Stimulated activated memory B cell treated with anti-CD40 and anti-IgM and Interleukin-4, amounts not matched to agents 10 μg/mL and 1 μg/mL and 100 μg/mL, for 72 hours (primary cell): ENCODE results near the gene AP3S2.
"Not testable (repeated sequence)": the region's sequence is repeated elsewhere in the genome, so short reads cannot be mapped to it uniquely, and the experiment has no call there.

Experiments used
- ATAC-seq: fragments of 150-1000 bp; cut with Tn5 transposase; 2 replicates; pipeline ENCODE4 v1.10.0; 2021
- H3K27ac Mint-ChIP-seq: one replicate; pipeline ENCODE4 v1.8.0; 2022; ENCODE audit warnings: mild to moderate bottlenecking, mixed read lengths
- H3K27me3 Mint-ChIP-seq: one replicate; pipeline ENCODE4 v1.8.0; 2022; ENCODE audit warnings: mixed read lengths
- H3K36me3 Mint-ChIP-seq: one replicate; pipeline ENCODE4 v1.8.0; 2022; ENCODE audit warnings: mixed read lengths
- H3K4me1 Mint-ChIP-seq: one replicate; pipeline ENCODE4 v1.8.0; 2022; ENCODE audit warnings: mixed read lengths
- H3K4me3 Mint-ChIP-seq: one replicate; pipeline ENCODE4 v1.8.0; 2022; ENCODE audit warnings: mild to moderate bottlenecking, moderate library complexity, mixed read lengths
- H3K9me3 Mint-ChIP-seq: one replicate; pipeline ENCODE4 v1.8.0; 2022; ENCODE audit warnings: mixed read lengths

AP3S2 gene

DNA sequence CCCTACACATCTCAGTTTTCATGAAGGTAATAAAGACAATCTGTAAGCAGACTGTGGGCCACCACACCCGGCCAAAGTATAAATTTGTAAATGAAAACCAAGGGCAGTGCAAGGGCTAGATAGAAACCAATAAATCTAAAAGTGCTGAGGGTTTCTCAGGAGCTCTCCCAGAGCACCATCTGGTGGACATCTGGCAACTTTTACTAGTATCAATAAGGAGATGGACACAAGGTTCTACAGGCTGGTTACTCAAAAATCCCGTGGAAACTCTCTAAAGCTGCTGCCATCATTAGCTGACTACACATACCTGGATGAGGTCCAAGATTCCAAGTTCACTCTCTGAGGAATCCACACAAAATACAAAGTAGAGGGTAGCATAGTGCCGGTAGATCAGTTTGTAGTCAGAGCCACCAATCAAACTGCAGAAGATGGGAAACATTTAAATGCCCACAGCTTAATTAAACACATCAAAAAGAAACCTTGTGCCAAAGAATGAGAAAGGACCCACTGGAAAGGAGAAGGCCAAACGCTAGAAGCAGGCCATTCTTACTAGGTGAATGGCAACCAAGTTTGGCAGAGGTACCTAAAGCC lies 5.5 kb downstream of the AP3S2 start:
- H3K27me3 Mint-ChIP-seq = no peaks in the 10 kb centered on the region
- no peaks in the 10 kb centered on the region for H3K9me3 Mint-ChIP-seq
- no peak for ATAC-seq
- H3K27ac Mint-ChIP-seq = no peak overlapping the region
- no peak overlapping the region for H3K4me3 Mint-ChIP-seq
- peaks cover 33% of the 10 kb centered on the region for H3K36me3 Mint-ChIP-seq
- peaks cover 21% of the 10 kb centered on the region for H3K4me1 Mint-ChIP-seq

DNA sequence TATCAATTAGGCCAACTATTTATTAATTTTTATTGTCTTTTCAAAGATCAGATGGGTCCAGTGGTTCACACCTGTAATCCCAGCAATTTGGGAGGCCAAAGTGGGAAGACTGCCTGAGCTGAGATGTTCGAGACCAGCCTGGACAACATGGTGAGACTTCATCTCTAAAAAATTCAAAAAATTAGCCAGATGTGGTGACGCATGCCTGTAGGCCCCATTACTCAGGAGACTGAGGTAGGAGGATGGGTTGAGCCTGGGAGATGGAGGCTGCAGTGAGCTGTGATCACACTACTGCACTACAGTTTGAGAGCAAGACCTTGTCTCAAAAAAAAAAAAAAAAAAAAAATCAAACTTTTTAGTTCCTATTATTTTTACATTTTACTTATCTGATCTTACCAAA lies 8.2 kb downstream of the AP3S2 start:
- Mint-ChIP-seq H3K27me3 (no peaks in the 10 kb centered on the region), H3K4me1 (peaks cover under 1% of the 10 kb centered on the region), H3K27ac (no peak overlapping the region), H3K9me3 (no peaks in the 10 kb centered on the region), H3K4me3 (no peak overlapping the region), H3K36me3 (peaks cover 49% of the 10 kb centered on the region)
- ATAC-seq = no peak

DNA sequence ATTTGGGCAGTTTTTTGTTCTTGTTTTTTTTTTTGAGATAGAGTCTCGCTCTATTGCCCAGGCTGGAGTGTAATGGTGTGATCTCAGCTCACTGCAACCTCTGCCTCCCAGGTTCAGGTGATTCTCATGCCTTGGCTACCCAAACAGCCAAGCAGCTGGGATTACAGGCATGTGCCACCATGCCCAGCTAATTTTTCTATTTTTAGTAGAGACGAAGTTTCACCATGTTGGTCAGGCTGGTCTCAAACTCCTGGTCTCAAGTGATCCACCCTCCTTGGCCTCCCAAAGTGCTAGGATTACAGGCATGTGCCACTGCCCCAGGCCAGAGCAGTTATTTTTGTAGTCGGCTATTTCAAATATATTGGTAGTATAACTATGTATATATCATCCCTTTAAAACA lies 8.6 kb downstream of the AP3S2 start:
- not testable (repeated sequence) for H3K9me3 Mint-ChIP-seq
- peaks cover 49% of the 10 kb centered on the region for H3K36me3 Mint-ChIP-seq

DNA sequence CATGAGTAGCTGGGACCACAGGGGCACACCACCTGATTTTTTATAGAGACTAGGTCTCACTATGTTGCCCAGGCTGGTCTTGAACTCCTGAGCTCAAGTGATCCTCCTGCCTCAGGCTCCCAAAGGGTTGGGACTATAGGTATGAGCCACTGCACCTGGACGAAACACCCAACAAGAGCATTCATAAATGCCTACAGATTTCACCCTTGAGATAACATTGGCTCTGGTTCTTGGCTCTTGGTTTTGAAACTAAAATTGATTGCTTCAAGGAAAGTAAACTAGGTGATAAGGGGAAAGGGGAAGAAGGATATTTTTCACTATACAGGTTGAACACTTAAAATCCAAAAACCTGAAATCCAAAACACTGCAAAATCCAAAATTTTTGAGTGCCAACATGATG lies 10.3 kb downstream of the AP3S2 start:
- Mint-ChIP-seq H3K4me3 (no peak overlapping the region), H3K4me1 (no peaks in the 10 kb centered on the region), H3K27ac (no peak overlapping the region), H3K27me3 (no peaks in the 10 kb centered on the region), H3K36me3 (peaks cover 42% of the 10 kb centered on the region), H3K9me3 (no peaks in the 10 kb centered on the region)
- no peak for ATAC-seq

More for the DNA sequence above, 8.6 kb downstream of the AP3S2 start:
- not testable (repeated sequence) for H3K27me3 Mint-ChIP-seq, H3K4me1 Mint-ChIP-seq, H3K4me3 Mint-ChIP-seq, ATAC-seq, H3K27ac Mint-ChIP-seq

DNA sequence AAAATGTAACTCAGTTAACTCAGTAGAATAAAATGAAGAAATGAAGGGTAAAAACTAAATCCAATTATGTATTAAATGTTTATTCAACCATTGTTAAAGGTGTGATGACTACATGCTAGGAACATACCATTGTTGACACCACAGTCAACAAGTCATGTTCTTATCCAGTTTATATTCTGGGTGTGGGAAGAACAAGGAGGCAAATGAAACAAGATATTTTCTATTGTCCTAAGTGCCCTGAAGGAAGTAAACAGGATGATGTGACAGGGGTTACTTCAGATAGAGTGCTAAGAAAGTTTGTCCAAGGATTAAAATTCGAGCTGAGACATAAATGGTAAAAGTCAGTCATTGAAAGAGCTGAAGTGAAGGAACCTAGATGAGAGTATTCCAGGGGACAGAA lies 13.1 kb downstream of the AP3S2 start:
- Mint-ChIP-seq H3K4me1 (no peaks in the 10 kb centered on the region), H3K9me3 (no peaks in the 10 kb centered on the region), H3K36me3 (peaks cover 53% of the 10 kb centered on the region), H3K27me3 (no peaks in the 10 kb centered on the region), H3K4me3 (no peak overlapping the region), H3K27ac (no peak overlapping the region)
- no peak for ATAC-seq

DNA sequence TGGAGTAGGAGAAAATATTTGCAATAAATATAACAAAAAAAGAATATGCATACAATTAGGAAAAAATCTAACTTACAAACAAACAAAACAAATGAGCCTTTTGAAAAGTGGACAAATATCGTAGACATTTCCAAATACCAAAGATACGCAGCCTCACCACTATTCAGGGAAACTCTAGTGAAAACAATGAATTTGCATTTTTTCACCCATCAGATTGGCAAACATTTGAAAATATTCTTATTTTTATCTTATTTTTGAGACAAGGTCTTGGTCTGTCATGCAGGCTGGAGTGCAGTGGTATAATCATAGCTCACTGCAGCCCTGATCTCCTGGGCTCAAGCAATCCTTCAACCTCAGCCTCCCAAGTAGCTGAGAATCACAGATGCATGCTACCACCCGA lies 15.5 kb downstream of the AP3S2 start:
- Mint-ChIP-seq H3K27me3 (no peaks in the 10 kb centered on the region), H3K27ac (no peak overlapping the region), H3K9me3 (no peaks in the 10 kb centered on the region), H3K36me3 (peaks cover 40% of the 10 kb centered on the region), H3K4me1 (no peaks in the 10 kb centered on the region), H3K4me3 (no peak overlapping the region)
- no peak for ATAC-seq

DNA sequence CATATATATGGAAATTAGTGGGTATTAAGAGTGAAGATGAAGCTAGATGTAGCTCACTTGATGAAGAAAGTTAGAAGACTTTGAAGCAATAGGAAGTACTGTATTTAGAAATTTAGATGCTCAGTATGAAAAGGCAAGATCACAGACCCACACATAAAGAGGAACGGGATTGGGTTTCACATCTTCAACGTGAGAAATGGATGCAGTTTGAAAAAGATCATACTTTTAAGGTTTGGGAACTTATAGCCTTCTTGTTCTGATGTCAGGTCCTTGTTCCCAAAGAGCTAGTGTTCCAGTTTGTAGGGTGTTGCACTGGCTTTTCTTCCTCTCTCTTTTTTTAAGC lies 16.7 kb downstream of the AP3S2 start:
- no peaks in the 10 kb centered on the region for H3K4me1 Mint-ChIP-seq
- no peak for ATAC-seq
- H3K4me3 Mint-ChIP-seq = no peak overlapping the region
- no peaks in the 10 kb centered on the region for H3K9me3 Mint-ChIP-seq
- peaks cover 30% of the 10 kb centered on the region for H3K36me3 Mint-ChIP-seq
- no peak overlapping the region for H3K27ac Mint-ChIP-seq
- H3K27me3 Mint-ChIP-seq = no peaks in the 10 kb centered on the region

DNA sequence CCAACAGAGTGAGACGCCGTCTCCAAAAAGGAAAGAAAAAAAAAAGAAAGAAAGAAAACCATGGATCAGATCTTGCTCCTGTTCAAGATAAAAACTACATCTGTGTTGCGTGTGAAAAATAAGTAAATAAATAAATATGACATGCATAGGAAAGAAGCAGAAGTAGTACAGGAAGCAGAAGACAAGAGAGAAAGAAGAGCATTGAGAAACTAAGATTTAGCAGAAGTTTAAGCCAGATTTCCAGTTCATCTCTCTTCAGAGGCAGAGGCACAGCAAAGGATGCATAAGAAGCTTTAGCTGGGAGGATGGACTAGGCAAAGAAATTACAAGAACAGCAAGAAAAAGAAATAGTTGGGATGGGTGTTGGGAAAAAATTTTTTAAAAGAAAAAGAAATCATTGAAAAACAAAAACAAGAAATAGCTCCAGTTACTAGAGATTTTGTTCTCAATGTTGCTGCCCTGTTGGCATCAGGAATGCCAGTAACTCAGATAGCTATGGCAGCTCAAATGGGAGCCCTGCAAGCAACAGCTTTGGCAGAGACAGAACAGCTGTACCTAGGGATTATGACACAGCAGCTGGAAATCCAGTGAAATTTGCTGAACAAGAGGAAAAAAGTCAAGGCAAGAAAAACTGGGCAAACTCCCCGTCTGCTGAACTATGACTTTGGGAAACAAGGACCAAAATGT lies 17.3 kb downstream of the AP3S2 start:
- H3K9me3 Mint-ChIP-seq = no peaks in the 10 kb centered on the region

DNA sequence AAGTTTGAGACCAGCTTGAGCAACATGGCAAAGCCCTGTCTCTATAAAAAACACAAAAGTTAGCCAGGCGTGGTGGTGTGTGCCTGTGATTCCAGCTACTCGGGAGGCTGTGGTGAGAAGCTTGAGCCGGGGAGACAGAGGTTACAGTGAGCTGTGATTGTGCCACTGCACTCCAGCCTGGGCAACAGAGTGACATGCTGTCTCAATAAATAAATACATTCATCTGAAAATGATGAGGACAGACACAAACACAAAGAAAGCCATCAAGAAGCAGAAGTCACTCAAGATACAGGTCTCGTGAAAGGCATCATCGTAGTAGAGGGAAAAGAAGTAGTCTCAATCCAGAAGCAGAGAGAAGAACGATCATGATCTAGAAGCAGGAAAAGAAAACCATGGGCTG lies 18.1 kb downstream of the AP3S2 start:
- ATAC-seq = no peak
- Mint-ChIP-seq H3K9me3 (no peaks in the 10 kb centered on the region), H3K4me1 (no peaks in the 10 kb centered on the region), H3K27me3 (no peaks in the 10 kb centered on the region), H3K27ac (no peak overlapping the region), H3K4me3 (no peak overlapping the region), H3K36me3 (peaks cover 33% of the 10 kb centered on the region)

More for the DNA sequence above, 17.3 kb downstream of the AP3S2 start:
- no peaks in the 10 kb centered on the region for H3K27me3 Mint-ChIP-seq
- peaks cover 31% of the 10 kb centered on the region for H3K36me3 Mint-ChIP-seq
- no peak overlapping the region for H3K27ac Mint-ChIP-seq
- no peak for ATAC-seq
- H3K4me1 Mint-ChIP-seq = no peaks in the 10 kb centered on the region
- no peak overlapping the region for H3K4me3 Mint-ChIP-seq

DNA sequence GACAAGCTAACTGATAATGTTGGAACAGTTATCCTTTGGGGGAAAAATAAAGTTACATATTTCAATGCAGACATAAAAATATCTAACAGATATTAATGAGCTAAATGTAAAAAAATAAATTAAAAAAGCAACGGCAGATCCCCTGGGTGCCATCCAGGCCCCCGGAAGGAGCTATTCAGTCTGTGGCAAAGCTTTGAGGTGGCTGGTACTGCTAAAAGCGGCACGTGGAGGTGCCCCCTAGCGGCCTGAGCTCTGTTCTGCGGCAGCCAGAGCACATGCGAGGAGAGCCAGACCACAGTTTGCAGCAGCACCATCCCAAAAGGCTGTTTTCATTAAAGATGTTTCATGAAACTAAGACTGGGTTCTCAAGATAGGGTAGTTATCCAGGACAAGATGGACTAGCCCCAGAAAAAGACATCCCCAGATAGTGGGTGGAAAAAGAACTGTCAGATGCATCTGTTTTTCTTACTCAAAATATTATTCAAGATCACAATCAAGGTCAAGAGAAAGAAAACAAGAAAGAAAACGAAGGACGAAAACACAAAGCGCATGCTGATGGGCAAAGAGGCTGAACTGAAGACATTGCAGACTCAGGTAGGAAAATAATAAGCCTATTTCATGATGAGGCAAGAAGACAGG lies 18.7 kb downstream of the AP3S2 start:
- Mint-ChIP-seq H3K4me3 (no peak overlapping the region), H3K27ac (no peak overlapping the region), H3K36me3 (peaks cover 38% of the 10 kb centered on the region), H3K27me3 (no peaks in the 10 kb centered on the region), H3K4me1 (no peaks in the 10 kb centered on the region), H3K9me3 (no peaks in the 10 kb centered on the region)
- peak; percentile 94 for ATAC-seq

DNA sequence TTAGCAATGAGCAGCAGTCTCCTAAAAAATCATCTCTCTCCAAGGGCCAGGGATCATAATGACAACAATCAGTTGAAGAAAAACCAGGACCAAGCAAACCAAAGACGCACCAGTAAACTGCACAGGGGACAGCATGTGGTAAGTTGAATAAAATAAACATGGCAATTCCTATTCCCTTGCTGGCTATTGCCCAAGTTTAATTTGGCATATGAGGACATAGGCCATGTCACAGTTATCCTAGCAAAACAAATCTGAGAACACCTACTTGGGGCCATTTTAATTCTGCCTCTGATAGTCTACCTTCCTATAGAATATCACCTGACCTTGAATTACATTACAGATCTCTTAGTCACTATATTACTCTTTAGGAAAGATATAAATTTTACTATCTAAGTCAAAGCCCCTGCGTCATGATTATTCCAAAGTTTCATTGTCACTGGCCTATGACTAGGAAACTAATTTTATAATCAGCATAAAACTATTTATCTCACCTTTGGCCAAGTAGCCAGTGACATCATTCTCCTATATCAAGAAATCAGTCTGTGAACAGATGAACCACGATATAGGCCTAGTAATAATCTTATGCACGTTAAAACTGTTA lies 23.0 kb downstream of the AP3S2 start:
- Mint-ChIP-seq H3K4me3 (no peak overlapping the region), H3K4me1 (no peaks in the 10 kb centered on the region), H3K36me3 (peaks cover 30% of the 10 kb centered on the region), H3K27me3 (no peaks in the 10 kb centered on the region), H3K9me3 (no peaks in the 10 kb centered on the region), H3K27ac (no peak overlapping the region)
- no peak for ATAC-seq

DNA sequence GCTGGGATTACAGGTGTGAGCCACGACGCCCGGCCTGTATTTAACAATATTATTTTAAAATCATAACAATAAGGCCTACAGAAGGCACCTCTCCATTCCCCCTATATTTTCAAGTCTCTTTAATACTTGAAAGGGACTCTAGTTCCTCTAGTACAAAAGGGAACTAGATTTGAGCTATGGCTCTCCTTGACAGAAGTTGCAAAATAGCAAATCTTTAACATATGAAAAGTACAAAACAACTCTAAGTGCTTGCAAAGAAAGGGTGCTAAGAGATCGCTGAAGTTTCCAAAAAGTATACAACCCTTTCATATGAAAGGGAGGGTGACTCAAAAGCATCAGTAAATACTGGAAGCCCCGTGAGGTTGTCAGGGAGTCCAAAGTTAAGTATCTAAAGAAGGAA lies 23.8 kb downstream of the AP3S2 start:
- Mint-ChIP-seq H3K4me3 (no peak overlapping the region), H3K36me3 (peaks cover 22% of the 10 kb centered on the region), H3K27me3 (no peaks in the 10 kb centered on the region), H3K27ac (no peak overlapping the region), H3K4me1 (no peaks in the 10 kb centered on the region), H3K9me3 (no peaks in the 10 kb centered on the region)
- no peak for ATAC-seq

DNA sequence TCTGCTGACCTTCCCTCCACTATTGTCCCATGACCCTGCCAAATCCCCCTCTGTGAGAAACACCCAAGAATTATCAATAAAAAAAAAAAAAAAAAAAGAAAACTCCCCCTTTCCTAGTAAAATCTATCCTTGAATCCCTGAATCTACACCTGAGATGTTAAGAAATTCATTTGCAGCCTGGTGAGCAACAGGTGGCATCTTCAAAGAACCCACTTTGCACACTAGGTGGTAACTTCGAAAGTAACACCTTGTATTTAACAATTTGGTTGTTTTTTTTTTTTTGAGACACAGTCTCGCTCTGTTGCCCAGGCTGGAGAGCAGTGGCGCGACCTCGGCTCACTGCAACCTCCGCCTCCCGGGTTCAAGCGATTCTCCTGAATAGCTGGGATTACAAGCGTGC lies 24.3 kb downstream of the AP3S2 start:
- not testable (repeated sequence) for H3K27ac Mint-ChIP-seq, H3K4me1 Mint-ChIP-seq, ATAC-seq, H3K27me3 Mint-ChIP-seq, H3K4me3 Mint-ChIP-seq, H3K9me3 Mint-ChIP-seq
- H3K36me3 Mint-ChIP-seq = peaks cover 22% of the 10 kb centered on the region

DNA sequence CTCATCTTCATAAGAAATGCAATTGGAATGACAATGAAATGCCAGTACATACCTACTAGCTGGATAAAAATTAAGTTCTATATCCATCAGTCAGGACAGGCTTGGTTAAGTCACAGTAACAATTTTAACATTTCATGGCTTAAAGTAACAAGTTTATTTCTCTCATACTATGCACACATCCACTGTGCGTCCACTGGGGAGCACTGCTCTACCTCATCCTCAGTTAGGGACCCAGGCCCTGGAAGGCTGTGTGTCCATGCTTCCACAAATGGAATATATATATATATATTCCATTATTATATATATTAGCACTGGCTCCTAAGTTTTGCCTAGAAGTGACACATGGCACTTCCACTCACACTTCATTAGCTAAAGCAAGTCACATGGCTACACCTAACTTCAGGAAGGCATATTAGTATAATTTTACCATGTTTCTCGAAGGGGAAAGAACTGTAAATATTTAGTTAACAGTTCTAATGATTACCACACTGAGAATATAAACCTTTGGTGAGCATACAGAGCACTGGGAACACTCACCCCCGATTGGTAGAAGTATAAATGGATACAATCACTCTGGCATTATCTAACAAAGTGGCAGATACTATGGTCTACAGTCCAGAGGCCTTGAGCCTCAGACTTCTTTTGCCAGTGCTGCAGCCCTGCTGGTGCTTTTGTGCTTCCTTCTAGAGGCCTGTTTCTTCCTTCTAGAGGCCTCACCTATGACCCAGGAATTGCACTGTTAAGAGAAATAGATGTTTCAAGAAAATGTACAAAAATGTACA lies 28.6 kb downstream of the AP3S2 start:
- Mint-ChIP-seq H3K36me3 (peaks cover 13% of the 10 kb centered on the region), H3K4me3 (no peak overlapping the region), H3K9me3 (no peaks in the 10 kb centered on the region), H3K27ac (no peak overlapping the region), H3K27me3 (no peaks in the 10 kb centered on the region), H3K4me1 (peaks cover 6% of the 10 kb centered on the region)
- no peak for ATAC-seq

DNA sequence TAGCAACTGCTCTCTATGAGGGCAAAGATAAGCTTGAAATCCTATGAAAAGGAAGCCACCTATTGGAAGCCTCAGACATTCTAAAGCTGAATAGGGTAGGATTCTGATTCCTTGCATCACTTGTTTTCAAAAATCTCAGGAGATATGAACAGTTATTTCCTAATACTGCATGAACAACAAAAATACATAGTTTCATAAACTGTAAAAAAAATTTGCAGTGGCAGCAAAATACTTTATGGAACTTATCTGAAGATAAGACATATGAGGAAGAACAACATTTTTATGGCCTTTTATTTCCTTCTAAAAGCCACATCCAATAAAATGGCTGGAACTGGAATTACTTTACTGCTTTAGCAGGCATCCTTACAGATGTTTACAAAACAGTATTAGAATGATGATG lies 29.9 kb downstream of the AP3S2 start:
- ATAC-seq = no peak
- no peaks in the 10 kb centered on the region for H3K9me3 Mint-ChIP-seq
- no peak overlapping the region for H3K27ac Mint-ChIP-seq
- no peak overlapping the region for H3K4me3 Mint-ChIP-seq
- H3K4me1 Mint-ChIP-seq = peaks cover 6% of the 10 kb centered on the region
- peaks cover 11% of the 10 kb centered on the region for H3K36me3 Mint-ChIP-seq
- no peaks in the 10 kb centered on the region for H3K27me3 Mint-ChIP-seq
